Hypothalamus (tissue), 51 donors: ENCODE results near the gene MOSPD3.
A peak's percentile ranks its signal among the peaks of the same experiment; 100 is the strongest.
"Not testable (repeated sequence)": the region's sequence is repeated elsewhere in the genome, so short reads cannot be mapped to it uniquely, and the experiment has no call there.

ENCODE experiments used
- DNase-seq, 51 donors: peaks; one replicate each; lab custom pipeline; 2025; lab: John Stamatoyannopoulos, UW

The MOSPD3 gene

DNA sequence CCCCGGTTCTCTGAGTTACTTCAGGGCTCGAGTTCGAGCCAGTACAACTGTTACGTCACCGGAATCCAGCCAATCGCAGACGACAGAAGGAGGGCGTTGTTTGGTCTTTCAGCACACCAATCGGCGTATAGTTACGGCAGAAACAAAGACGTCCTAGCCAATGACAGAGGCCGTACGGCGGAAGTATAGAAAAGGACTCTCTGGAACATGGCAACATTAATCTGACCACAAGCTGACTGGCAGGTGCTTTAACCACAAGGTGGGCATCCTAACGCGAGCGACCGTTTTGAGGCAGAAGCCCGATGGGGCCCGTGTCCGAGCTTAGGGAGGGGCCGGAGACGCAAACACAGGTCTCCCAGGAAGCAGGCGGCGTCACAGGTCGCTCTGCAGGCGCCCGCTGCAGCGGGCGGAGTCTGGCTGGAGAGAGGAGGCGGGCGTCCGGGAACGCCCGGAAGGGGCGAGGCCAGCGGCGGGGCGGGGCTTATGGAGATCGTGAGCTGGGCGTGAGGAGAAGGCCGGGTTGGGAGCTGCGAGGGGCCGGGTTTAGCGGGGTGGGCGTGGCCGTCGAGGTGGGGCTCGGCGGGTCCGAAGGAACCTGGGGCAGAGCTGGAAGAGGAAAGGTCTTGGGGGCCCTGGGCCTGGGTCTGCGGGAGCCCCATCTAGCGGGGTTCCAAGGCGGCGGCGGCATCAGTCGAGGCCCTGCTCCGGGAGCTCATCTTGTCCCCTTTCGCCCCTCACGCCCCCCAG is at the start of gene MOSPD3:
MOSPD3 (plus strand) TSS at position 558 of the 747 bp plus-strand sequence. CDS start 252 bp downstream, outside the sequence.
- DNase-seq, result peak; percentile 85 to 100 (median 98)

DNA sequence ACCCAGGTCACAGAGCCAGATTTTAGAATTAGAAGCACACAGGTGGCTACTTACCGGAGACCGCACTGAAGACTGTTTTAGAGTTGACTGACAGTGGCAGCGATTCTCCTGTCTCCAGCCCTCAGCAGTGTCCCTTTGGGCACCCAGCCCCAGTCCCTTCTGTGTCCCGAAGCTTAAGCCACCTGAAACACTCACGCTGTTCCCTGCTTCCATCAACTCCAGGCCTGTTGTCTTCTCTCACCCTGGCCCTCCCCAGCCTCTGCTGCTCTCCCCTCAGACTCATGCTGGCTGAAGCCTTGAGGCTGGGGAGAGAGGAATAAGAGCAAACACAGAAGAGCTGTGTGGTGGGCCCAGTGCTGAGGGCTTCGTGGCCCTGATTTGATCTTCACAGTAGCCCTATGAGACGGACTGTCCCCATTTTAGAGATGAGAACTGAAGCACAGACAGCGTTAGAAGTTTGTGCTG is 49.2 kb upstream of the MOSPD3 start:
- no peak for DNase-seq

- peak in 44 of 51 donors; percentile 15 to 82 (median 46) for DNase-seq
These were observed 48.4 kb upstream of the MOSPD3 start for GRCh38 chr7:100563809-100564400.

DNA sequence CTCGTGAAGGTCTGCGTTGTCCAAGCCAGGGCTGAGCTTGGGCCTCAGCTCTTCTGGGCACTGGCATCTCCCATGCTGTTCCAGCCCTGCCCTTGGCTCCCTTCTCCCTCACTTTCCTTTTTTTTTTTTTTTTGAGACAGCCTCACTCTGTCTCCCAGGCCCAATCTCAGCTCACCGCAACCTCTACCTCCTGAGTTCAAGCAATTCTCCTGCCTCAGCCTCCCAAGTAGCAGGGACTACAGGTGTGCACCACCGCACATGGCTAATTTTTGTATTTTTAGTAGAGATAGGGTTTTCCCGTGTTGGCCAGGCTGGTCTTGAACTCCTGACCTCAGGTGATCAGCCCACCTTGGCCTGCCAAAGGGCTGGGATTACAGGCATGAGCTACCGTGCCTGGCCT is 47.9 kb upstream of the MOSPD3 start:
- not testable (repeated sequence) for DNase-seq

DNA sequence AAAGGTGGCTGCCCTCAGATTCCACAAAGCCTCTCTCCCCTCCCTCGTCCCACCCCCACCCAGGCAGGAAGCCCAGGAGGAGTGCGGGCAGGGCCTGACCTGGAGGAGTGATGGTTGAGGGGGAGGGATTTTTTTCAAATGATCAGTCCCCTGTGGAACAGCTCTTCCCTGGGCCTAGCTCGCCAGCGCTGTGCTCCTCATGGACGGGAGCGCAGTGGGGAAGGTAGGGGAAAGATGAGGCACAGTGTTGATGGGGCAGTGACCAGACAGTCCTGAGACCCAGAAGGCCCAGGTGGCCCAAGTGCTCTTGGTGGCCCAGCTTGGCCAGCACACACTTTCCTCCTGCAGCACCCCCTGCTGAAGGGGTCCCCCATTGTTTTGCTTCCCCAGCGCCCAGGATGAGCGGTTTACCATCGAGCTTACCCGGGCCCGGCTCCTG is 47.2 kb upstream of the MOSPD3 start:
- DNase-seq, result no peak

DNA sequence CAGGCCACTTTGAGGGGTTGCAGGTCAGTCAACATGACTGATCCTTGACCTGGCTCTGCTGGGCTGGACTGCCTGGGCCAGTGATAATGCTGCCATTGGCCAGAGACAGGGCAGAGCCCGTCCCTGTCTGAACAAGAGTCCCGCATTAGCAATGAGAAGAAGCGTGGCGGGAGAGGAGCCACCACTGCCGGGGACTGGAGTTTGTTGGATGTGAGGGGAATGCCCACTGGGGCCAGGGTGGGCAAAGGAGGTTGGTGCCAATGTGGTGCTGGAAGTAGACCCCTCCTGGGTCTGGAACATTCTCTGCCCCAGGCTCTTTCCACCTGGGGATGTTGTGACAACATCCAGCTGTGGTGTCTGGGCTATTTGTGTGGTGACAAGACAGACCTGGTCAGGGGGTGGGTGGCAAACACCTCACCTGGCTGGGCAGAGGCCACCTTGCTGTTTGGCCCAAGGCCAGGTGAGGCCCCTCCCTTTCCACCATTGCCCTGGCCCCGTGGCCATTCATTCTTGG is 46.3 kb upstream of the MOSPD3 start:
- DNase-seq, result no peak

- DNase-seq, result peak in 1 of 51 donors; percentile 14
These were observed 45.2 kb upstream of the MOSPD3 start for GRCh38 chr7:100567031-100567730.

GRCh38 chr7:100567751-100568175 is 44.6 kb upstream of the MOSPD3 start:
- no peak for DNase-seq

DNA sequence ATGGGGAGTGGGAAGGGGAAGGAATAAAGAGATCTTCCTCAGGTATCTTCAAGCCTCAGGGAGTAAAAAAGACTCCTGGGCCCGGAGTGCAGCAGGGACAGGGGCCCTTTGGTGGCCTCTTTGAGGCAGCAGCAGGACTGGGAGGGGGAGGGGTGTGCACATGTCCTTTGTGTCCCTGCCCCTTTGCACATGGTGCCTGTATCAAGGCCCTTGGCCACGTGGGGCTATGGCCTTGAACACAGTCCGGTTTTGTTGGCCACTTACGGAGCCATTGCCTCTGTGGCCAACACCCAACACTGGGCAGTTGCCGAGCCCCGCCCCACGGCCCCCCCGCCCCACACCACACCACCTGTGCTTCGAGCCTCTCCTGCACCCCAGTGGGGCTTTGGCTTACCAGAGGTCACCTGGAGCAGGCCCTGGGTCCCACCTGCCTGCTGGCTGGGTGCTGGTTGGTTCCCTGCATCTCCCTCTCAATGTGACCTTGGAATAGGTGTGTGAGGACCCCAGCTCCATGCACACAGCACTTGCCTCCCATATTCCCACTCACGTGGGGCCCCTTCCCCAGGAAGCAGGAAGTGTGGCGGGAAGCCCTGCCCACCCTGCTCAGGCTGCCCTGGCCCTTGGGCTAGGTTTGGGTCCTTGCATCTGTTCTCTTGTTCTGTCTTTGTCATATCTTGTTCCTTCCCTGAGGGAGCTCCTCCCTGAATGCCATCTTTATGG is 44.0 kb upstream of the MOSPD3 start:
- peak in 1 of 51 donors; percentile 3 for DNase-seq

GRCh38 chr7:100568896-100569844 is 43.2 kb upstream of the MOSPD3 start:
- peak in 43 of 51 donors; percentile 30 to 85 (median 65) for DNase-seq

DNA sequence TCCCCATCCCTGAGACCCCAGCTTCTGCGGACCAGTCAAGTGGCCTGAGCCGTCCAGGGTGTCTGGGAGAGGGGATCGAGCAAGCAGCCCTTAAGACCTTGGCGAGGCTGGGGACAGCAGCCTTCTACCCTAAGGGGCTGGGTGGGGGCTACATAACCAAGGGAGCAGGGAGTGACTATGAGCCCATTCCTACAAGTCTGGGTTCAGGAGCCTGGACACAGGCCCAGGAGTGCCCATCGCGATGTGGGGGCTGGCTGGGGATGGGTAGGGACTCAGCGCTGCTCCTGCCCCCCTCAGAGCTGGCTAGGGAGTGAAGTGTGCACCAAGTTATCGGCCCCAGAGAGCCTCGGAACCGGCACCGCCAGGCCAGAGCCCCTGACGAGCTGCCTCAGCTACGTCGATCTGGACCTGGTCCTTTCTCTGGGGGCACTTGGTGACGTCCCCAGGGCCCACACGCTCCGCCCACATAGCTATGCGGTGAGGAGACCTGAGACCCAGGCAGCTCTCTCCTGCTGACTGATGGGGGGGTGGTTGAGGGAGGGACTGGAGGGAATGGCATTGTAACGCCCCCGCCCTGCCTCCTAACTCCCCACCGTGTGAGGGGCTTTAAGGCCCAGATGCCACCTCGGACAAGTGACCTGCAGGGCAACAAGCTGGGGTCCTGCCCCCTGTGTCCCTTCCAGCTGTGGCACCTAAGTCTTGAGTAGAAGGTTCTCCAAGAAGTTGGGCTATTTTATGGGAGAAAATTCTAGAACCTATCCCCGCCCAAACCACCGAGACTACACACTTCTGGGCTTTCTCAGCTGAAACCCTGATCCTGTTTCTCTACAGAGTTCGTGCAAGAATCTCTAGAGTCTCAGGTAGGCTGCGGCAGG is 41.1 kb upstream of the MOSPD3 start:
- no peak for DNase-seq

DNA sequence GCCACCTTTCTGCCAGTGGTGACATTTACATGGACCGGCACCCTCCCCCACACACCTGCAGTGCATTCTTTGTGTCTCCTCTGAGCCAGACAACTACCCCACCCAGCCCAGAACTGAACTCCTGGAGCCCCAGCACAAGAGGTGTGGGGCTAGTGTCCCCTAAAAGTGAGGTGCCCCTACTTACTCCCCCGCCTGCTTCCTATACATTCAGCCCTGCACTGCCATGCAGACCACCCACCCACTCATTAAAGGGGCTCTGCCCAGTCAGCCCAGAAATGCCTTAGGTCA is 40.6 kb upstream of the MOSPD3 start:
- DNase-seq, result no peak

- no peak for DNase-seq
These were observed 39.9 kb upstream of the MOSPD3 start for GRCh38 chr7:100572281-100572948.

DNA sequence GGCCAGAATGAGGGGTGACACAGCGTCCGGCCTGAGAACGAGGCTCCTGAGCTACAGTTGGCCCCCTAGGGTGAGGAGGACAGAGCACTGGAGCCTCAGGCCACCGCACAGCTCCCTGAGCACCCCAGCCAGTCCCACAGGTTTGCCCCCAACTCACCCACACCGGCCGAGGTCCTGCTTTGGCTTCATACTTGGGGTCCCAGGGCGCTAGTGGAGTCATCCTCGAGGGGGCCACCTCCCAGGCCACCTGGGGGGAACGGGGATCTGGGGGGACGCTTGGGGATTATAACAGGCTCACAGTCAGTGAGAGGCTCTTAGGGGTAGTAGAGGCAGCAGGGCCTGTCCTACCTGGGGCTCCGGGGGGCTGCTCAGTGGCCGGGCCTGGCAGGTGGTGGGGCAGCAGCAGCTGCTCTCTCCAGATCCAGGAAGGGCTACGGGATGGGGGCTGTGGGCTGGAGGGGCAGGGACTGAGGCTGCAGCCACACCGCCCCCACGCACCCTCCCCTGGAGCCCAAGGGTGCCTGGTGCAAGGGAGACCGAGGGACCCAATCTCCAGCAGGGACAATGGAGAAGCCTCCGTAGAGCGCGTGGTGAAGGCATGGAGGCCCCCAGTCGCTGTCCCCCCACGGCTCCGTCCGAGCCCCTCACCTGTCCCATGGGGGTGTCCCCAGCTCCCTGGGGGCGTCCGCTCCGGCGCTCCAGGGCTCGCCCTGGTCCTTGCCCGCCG is 39.2 kb upstream of the MOSPD3 start:
- no peak for DNase-seq

- DNase-seq, result no peak
These were observed 38.5 kb upstream of the MOSPD3 start, which contains the start of gene SAP25 for GRCh38 chr7:100573691-100574361. Gene SAP25, minus strand, starts transcription at chr7:100573900. Its CDS starts 158 bp downstream, at chr7:100573742.

- DNase-seq, result no peak
These were observed 37.8 kb upstream of the MOSPD3 start for GRCh38 chr7:100574362-100575205.
